HG02623 (cell line): ENCODE measurements around the gene HDLBP.

ENCODE experiments used
- ATAC-seq: cut with Tn5 transposase; IDR thresholded peaks from one replicate; pipeline ENCODE4 v1.9.1; 2021; ENCODE audit warnings: moderate library complexity; ENCODE audit not compliant: unreplicated experiment

HDLBP gene

GRCh38 chr2:241182531-241183133, 132.8 kb downstream of the HDLBP start:
- ATAC-seq, result no peak

- ATAC-seq, result no peak
Observed at GRCh38 chr2:241182126-241182525, 133.3 kb downstream of the HDLBP start.

- no peak for ATAC-seq
Observed at GRCh38 chr2:241180495-241180894, 135.0 kb downstream of the HDLBP start.

GRCh38 chr2:241179899-241180298, 135.6 kb downstream of the HDLBP start:
- no peak for ATAC-seq

- no peak for ATAC-seq
Observed at GRCh38 chr2:241178961-241179360, 136.5 kb downstream of the HDLBP start.

GRCh38 chr2:241177526-241178334, 137.7 kb downstream of the HDLBP start:
- ATAC-seq, result no peak
